NCI-H2171 treated with DMSO at 0.1 percent for 48 hours (cell line): ENCODE data around the gene ANKRD42.

Source experiments
- DNase-seq: peaks from one replicate; lab custom pipeline; 2025; lab: John Stamatoyannopoulos, UW

The ANKRD42 gene

DNA sequence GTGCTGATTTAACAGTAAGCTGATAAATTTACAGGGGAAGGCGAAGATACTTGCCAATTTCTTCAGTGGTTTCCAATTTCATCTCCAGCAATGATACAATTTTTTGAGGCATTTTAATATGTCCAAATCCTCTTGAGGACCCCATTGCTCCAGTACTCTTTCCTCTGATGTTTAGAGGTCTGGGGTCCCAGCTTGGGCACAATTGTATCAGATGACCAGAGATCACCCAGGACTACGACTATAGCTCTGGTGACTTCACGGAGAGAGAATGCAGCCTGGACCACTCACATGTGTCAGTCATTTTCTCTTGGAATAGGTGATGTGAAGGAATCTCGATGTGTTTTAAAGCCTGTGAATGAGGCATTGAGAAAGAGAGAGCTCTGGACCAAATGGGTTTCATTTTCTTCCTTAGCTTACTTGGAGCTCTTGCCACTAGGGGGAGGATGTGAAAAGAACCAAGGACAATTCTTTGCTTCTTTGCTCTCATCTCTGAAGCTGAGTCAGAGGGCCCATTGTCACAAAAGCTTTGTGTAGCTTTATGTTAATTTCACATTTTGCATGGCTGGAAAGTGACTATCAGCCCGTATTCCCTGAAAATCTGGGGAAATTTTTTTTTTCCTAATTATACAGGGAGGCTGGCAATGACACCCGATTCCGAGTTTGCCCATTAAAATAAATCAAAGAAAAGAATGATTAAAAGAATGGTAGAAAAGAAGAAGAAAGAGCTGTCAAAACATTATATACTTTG is 99.4 kb downstream of the ANKRD42 start:
- DNase-seq, result peak; percentile 6

DNA sequence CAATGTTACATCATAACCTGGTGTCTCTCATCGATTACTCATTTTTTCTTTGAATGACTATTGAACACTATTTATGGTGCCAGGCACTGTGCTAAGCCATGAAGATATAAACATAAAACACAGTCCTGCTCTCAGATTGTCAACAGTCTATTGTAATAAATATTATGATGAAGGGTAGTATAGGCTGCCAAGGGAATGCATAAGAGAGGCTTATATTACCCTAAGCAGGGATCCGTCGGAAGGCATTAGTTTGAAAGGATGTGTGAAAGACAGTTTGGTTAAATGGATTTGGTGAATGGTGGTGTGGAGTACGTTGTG is 99.9 kb downstream of the ANKRD42 start:
- DNase-seq, result no peak

DNA sequence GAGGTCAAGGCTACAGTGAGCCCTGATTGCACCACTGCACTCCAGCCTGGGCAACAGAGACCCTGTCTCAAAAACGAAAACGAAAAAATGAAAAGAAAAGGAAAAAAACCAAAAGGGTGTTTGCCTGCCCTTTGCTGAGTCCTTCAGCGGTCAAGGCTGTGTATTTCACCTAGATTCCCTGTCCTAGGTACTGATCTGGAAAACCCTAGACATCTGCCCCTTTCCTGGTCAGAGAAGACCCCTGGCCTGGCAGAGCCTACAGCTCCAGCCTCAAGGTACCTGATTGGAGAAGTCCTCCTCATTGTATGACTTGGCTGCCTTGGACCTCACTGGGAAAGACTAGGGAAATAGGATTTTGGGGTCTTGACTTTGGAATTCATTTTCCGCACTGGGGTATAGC is 100.7 kb downstream of the ANKRD42 start:
- DNase-seq, result no peak
